Mesendoderm (in vitro differentiated cells): Measurements from ENCODE around the gene KIZ.
A peak's percentile ranks its signal among the peaks of the same experiment; 100 is the strongest.

Source experiments
- DNase-seq: peaks from one replicate; pipeline ENCODE4 v3.0.0; 2013
- H2AK5ac ChIP-seq: 2 replicates; pipeline ENCODE4 v1.6.1; 2013; ENCODE audit warnings: low read length, inconsistent platforms
- H2BK120ac ChIP-seq: 2 replicates; pipeline ENCODE4 v1.6.1; 2013; ENCODE audit warnings: low read depth, mild to moderate bottlenecking, low read length, moderate library complexity, mixed read lengths
- H2BK15ac ChIP-seq: replicated peaks from 2 replicates; pipeline ENCODE4 v1.6.1; 2013; ENCODE audit warnings: low read depth, mild to moderate bottlenecking, moderate library complexity
- H2BK5ac ChIP-seq: 2 replicates; pipeline ENCODE4 v1.6.1; 2013; ENCODE audit warnings: low read length, inconsistent platforms
- H3K18ac ChIP-seq: 2 replicates; pipeline ENCODE4 v1.6.1; 2013; ENCODE audit warnings: mild to moderate bottlenecking, low read length, mixed read lengths
- H3K23ac ChIP-seq: one replicate; pipeline ENCODE4 v1.6.1; 2013; ENCODE audit warnings: low read length
- H3K27ac ChIP-seq: 2 replicates; pipeline ENCODE4 v1.5.1; 2013; ENCODE audit warnings: low read depth, mild to moderate bottlenecking, inconsistent platforms, low read length, moderate library complexity
- H3K27me3 ChIP-seq: 2 replicates; pipeline ENCODE4 v1.6.1; 2013; ENCODE audit warnings: low read length, control low read depth, mild to moderate bottlenecking, inconsistent platforms; ENCODE audit not compliant: insufficient read depth, poor library complexity
- H3K36me3 ChIP-seq: 2 replicates; pipeline ENCODE4 v1.6.1; 2013; ENCODE audit warnings: low read length, inconsistent platforms; ENCODE audit not compliant: control insufficient read depth, insufficient read depth
- H3K4ac ChIP-seq: one replicate; pipeline ENCODE4 v1.6.1; 2013; ENCODE audit warnings: low read depth, mild to moderate bottlenecking, low read length, moderate library complexity
- H3K4me1 ChIP-seq: 2 replicates; pipeline ENCODE4 v1.6.1; 2013; ENCODE audit warnings: low read depth, low read length, inconsistent platforms; ENCODE audit not compliant: control insufficient read depth
- H3K4me2 ChIP-seq: 2 replicates; pipeline ENCODE4 v1.6.1; 2013; ENCODE audit warnings: low read length
- H3K4me3 ChIP-seq: 2 replicates; pipeline ENCODE4 v1.5.1; 2013; ENCODE audit warnings: mild to moderate bottlenecking, low read length
- H3K56ac ChIP-seq: one replicate; pipeline ENCODE4 v1.6.1; 2013; ENCODE audit warnings: low read length
- H3K79me1 ChIP-seq: 2 replicates; pipeline ENCODE4 v1.6.1; 2013; ENCODE audit warnings: low read length, inconsistent platforms
- H3K79me2 ChIP-seq: 2 replicates; pipeline ENCODE4 v1.6.1; 2013; ENCODE audit warnings: mild to moderate bottlenecking, low read length; ENCODE audit not compliant: control insufficient read depth, insufficient read depth
- H3K9ac ChIP-seq: 2 replicates; pipeline ENCODE4 v1.6.1; 2013; ENCODE audit warnings: low read length, inconsistent platforms
- H4K5ac ChIP-seq: one replicate; pipeline ENCODE4 v1.6.1; 2013; ENCODE audit warnings: low read length
- H4K8ac ChIP-seq: one replicate; pipeline ENCODE4 v1.6.1; 2013; ENCODE audit warnings: low read depth, mild to moderate bottlenecking, control low read depth, low read length, moderate library complexity
- WGBS: extraction: QIAGEN DNeasy Blood & Tissue Kit; methylation state at CpG from one replicate; pipeline ENCODE4 v1.1.7; 2013; ENCODE audit warnings: low lambda C conversion rate, missing lambda C conversion rate; ENCODE audit not compliant: insufficient coverage; ENCODE audit errors: extremely low coverage; 5-methylcytosine and 5-hydroxymethylcytosine counted together

The KIZ gene

GRCh38 chr20:21127201-21127981, 1.5 kb downstream of the KIZ start:
- Histone ChIP-seq H3K27ac (no peak overlapping the region), H3K9ac (no peak overlapping the region), H2AK5ac (no peak overlapping the region), H4K8ac (no peak overlapping the region), H3K4me3 (no peak overlapping the region), H4K5ac (no peak overlapping the region), H3K18ac (no peak overlapping the region), H2BK15ac (no peak overlapping the region), H3K23ac (no peak overlapping the region), H2BK120ac (no peak overlapping the region), H3K36me3 (no peaks in the 10 kb centered on the region), H3K4me2 (no peak overlapping the region), H3K4me1 (no peaks in the 10 kb centered on the region), H2BK5ac (no peak overlapping the region), H3K79me1 (peaks cover 2% of the 10 kb centered on the region), H3K27me3 (no peaks in the 10 kb centered on the region), H3K79me2 (no peaks in the 10 kb centered on the region), H3K4ac (no peak overlapping the region), H3K56ac (no peak overlapping the region)
- no CpG with 5 or more reads among the region's 5 CpGs for WGBS
- no peak for DNase-seq

- Histone ChIP-seq H3K4me3 (no peak overlapping the region), H3K4ac (no peak overlapping the region), H3K4me2 (no peak overlapping the region), H3K4me1 (no peaks in the 10 kb centered on the region), H3K23ac (no peak overlapping the region), H2AK5ac (no peak overlapping the region), H3K36me3 (no peaks in the 10 kb centered on the region), H3K27me3 (no peaks in the 10 kb centered on the region), H4K8ac (no peak overlapping the region), H3K79me1 (peaks cover 2% of the 10 kb centered on the region), H4K5ac (no peak overlapping the region), H2BK5ac (no peak overlapping the region), H3K9ac (no peak overlapping the region), H2BK15ac (no peak overlapping the region), H3K79me2 (no peaks in the 10 kb centered on the region), H3K18ac (no peak overlapping the region), H3K56ac (no peak overlapping the region), H2BK120ac (no peak overlapping the region), H3K27ac (no peak overlapping the region)
- no CpG with 5 or more reads among the region's 5 CpGs for WGBS
- DNase-seq: peak; percentile 11
Observed at GRCh38 chr20:21129861-21130260, 4.0 kb downstream of the KIZ start.

- no peak overlapping the region for H3K9ac ChIP-seq
- H3K4me2 ChIP-seq: no peak overlapping the region
- no peaks in the 10 kb centered on the region for H3K79me2 ChIP-seq
- no peak overlapping the region for H3K23ac ChIP-seq
- H2BK120ac ChIP-seq: no peak overlapping the region
- no CpG with 5 or more reads among the region's 4 CpGs for WGBS
- H3K4ac ChIP-seq: no peak overlapping the region
- no peaks in the 10 kb centered on the region for H3K79me1 ChIP-seq
- H4K8ac ChIP-seq: no peak overlapping the region
- no peak overlapping the region for H4K5ac ChIP-seq
- H3K4me1 ChIP-seq: no peaks in the 10 kb centered on the region
- no peak overlapping the region for H3K27ac ChIP-seq
- no peak overlapping the region for H2BK5ac ChIP-seq
- no peak overlapping the region for H3K18ac ChIP-seq
- H2BK15ac ChIP-seq: no peak overlapping the region
- DNase-seq: no peak
- H3K56ac ChIP-seq: no peak overlapping the region
- no peak overlapping the region for H3K4me3 ChIP-seq
- no peaks in the 10 kb centered on the region for H3K36me3 ChIP-seq
- H2AK5ac ChIP-seq: no peak overlapping the region
- H3K27me3 ChIP-seq: no peaks in the 10 kb centered on the region
Observed at GRCh38 chr20:21133404-21133803, 7.5 kb downstream of the KIZ start.

GRCh38 chr20:21133917-21134622, 8.2 kb downstream of the KIZ start:
- H2BK15ac ChIP-seq: no peak overlapping the region
- WGBS: no CpG with 5 or more reads among the region's 16 CpGs
- no peaks in the 10 kb centered on the region for H3K36me3 ChIP-seq
- H3K4me3 ChIP-seq: no peak overlapping the region
- no peaks in the 10 kb centered on the region for H3K79me2 ChIP-seq
- no peak overlapping the region for H2AK5ac ChIP-seq
- no peak overlapping the region for H2BK5ac ChIP-seq
- H3K79me1 ChIP-seq: no peaks in the 10 kb centered on the region
- H3K18ac ChIP-seq: no peak overlapping the region
- no peaks in the 10 kb centered on the region for H3K27me3 ChIP-seq
- H3K9ac ChIP-seq: no peak overlapping the region
- no peak overlapping the region for H3K23ac ChIP-seq
- H3K4ac ChIP-seq: no peak overlapping the region
- H3K56ac ChIP-seq: no peak overlapping the region
- no peaks in the 10 kb centered on the region for H3K4me1 ChIP-seq
- no peak overlapping the region for H3K4me2 ChIP-seq
- DNase-seq: no peak
- no peak overlapping the region for H4K5ac ChIP-seq
- H3K27ac ChIP-seq: no peak overlapping the region
- no peak overlapping the region for H2BK120ac ChIP-seq
- H4K8ac ChIP-seq: no peak overlapping the region

GRCh38 chr20:21134883-21135493, 9.1 kb downstream of the KIZ start:
- no peak overlapping the region for H3K18ac ChIP-seq
- no peak overlapping the region for H3K23ac ChIP-seq
- H2BK120ac ChIP-seq: no peak overlapping the region
- no peak overlapping the region for H3K27ac ChIP-seq
- no peak overlapping the region for H3K56ac ChIP-seq
- no peak overlapping the region for H3K4ac ChIP-seq
- WGBS: no CpG with 5 or more reads among the region's 10 CpGs
- H3K4me2 ChIP-seq: no peak overlapping the region
- no peaks in the 10 kb centered on the region for H3K36me3 ChIP-seq
- H2BK5ac ChIP-seq: no peak overlapping the region
- no peak overlapping the region for H2AK5ac ChIP-seq
- no peaks in the 10 kb centered on the region for H3K79me1 ChIP-seq
- H4K5ac ChIP-seq: no peak overlapping the region
- H2BK15ac ChIP-seq: no peak overlapping the region
- no peaks in the 10 kb centered on the region for H3K4me1 ChIP-seq
- no peaks in the 10 kb centered on the region for H3K27me3 ChIP-seq
- H3K9ac ChIP-seq: no peak overlapping the region
- no peak overlapping the region for H3K4me3 ChIP-seq
- no peaks in the 10 kb centered on the region for H3K79me2 ChIP-seq
- no peak overlapping the region for H4K8ac ChIP-seq
- no peak for DNase-seq
